Peyer's patch (tissue), 4 donors: ENCODE results near the gene KLF13. TPM values are rescaled to one million over a fixed set of nuclear protein-coding genes. Genes with fewer than 3 reads are reported as not detected.
A peak's percentile ranks its signal among the peaks of the same experiment; 100 is the strongest.

Source experiments
- DNase-seq, 3 donors: peaks; one replicate each; pipeline ENCODE4 v3.0.0-alpha.2; 2017 to 2019
- H3K27ac ChIP-seq, 4 donors: fragments of 200-600 bp; sonication (generic); one replicate each; pipeline ENCODE4 v1.5.1; 2016 to 2019
- H3K27me3 ChIP-seq, 2 donors: fragments of 200-600 bp; sonication (generic); one replicate each; pipeline ENCODE4 v1.5.1; 2019
- H3K36me3 ChIP-seq, 3 donors: fragments of 200-600 bp; sonication (generic); one replicate each; pipeline ENCODE4 v1.5.1; 2016 to 2019
- H3K4me1 ChIP-seq, 4 donors: fragments of 200-600 bp; sonication (generic); one replicate each; pipeline ENCODE4 v1.5.1; 2016 to 2019
- H3K4me3 ChIP-seq, 4 donors: fragments of 200-600 bp; sonication (generic); 1 replicate in 3 of 4; 2 replicates in 1 of 4; pipeline ENCODE4 v1.5.1; 2016 to 2019; ENCODE audit warnings: mild to moderate bottlenecking in 1 of 4
- H3K9me3 ChIP-seq, 4 donors: fragments of 200-600 bp; sonication (generic); one replicate each; pipeline ENCODE4 v1.5.1; 2016 to 2019; ENCODE audit warnings: mild to moderate bottlenecking in 1 of 4
- CTCF ChIP-seq, 6 experiments: fragments of 450-650 bp in 4 of 6; fragments of 200-600 bp in 2 of 6; sonication (generic) in 1 of 6; IDR thresholded peaks; one replicate each; pipeline ENCODE4 v1.5.1; 2017 to 2019; ENCODE audit warnings: antibody characterized with exemption in 6 of 6, mild to moderate bottlenecking in 3 of 6, moderate library complexity in 1 of 6
- POLR2A ChIP-seq, 2 donors: fragments of 450-650 bp; IDR thresholded peaks; one replicate each; pipeline ENCODE4 v1.5.1; 2017; ENCODE audit warnings: antibody characterized with exemption in 2 of 2, mild to moderate bottlenecking in 2 of 2, moderate library complexity in 2 of 2
- total RNA-seq, 4 donors: library from RNA; depleted of rRNA; stranded (reverse); fragments of >200 nt; gene quantifications; one replicate each; pipeline ENCODE4 v1.1.0, GENCODE V29; 2016

Gene KLF13
- total RNA-seq, 4 donors from 2014 or later = 51.2 to 80.4 (median 75.6) TPM

DNA sequence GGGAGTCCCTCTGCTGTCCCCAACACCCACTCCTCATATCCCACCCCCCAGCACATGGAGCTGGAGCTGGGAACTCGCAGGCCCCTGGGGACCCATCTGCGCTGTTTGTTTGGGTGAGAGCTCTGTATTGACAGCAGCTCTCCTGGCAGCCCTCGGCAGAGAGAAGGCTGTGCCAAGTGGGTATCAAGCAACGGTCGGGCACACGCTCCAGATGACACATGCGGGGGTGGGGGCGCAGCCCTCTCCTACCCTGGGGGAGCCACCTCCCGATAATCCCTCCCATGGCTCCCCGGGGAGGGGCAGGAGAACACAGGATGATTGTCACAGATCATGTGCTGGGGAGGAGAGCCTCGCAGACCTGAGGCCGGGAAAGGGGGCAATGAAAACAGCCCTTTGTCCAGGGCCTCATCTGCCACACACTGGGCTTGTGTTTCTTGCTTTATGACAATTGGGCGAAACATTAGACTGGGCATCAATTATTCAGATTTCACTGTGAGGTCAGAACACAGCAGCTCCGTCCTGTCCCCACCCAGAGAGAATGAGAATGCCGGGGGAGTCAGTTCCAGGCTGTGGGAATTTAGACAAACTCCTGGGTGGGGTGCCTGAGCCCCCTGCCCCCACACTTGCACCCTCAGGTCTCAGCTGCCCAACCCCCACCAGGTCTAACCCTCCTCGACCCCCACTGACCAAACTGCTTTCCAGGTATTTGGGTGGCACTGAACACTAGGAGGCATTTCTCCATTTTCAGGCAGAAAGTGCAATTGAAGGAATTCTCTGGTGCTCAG, 46.4 kb upstream of the KLF13 start:
- no peaks in the 10 kb centered on the region for H3K9me3 ChIP-seq
- H3K36me3 ChIP-seq = no peaks in the 10 kb centered on the region
- peak in 2 of 3 donors; percentile 13 to 44 for DNase-seq
- no peak overlapping the region for H3K27ac ChIP-seq
- TF ChIP-seq CTCF (IDR thresholded peaks at IDR 0.05) (no peak), POLR2A (IDR thresholded peaks at IDR 0.05) (no peak)
- no peaks in the 10 kb centered on the region for H3K4me1 ChIP-seq
- no peaks in the 10 kb centered on the region for H3K27me3 ChIP-seq
- H3K4me3 ChIP-seq = no peak overlapping the region

DNA sequence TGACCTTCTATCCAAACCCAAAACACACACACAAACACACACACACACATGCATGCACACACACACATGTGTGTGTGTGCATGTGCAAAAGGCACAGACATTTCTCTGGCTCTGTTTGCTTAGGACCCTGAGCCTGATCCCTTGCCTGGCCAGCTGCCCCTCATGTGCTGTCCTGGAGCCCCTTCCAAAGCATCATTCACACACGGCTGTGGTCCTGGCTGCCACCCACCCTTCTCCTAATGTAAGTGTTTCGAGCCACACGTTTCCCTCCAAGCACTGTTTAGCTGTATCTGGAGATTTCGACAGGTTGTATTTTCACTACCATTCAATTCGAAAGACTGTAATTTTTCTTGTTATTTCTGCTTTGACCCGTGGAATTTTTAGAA, 45.8 kb upstream of the KLF13 start:
- peak in 1 of 3 donors; percentile 14 for DNase-seq

GRCh38 chr15:31283043-31283442, 43.6 kb upstream of the KLF13 start:
- no peaks in the 10 kb centered on the region for H3K4me1 ChIP-seq
- H3K27me3 ChIP-seq = no peaks in the 10 kb centered on the region
- TF ChIP-seq POLR2A (IDR thresholded peaks at IDR 0.05) (no peak), CTCF (IDR thresholded peaks at IDR 0.05) (no peak)
- no peak overlapping the region for H3K27ac ChIP-seq
- no peak overlapping the region for H3K4me3 ChIP-seq
- no peaks in the 10 kb centered on the region for H3K9me3 ChIP-seq
- peak in 2 of 3 donors; percentile 13 to 18 for DNase-seq
- H3K36me3 ChIP-seq = no peaks in the 10 kb centered on the region

More for the DNA sequence above, 45.8 kb upstream of the KLF13 start:
- Histone ChIP-seq H3K4me3 (no peak overlapping the region), H3K27me3 (no peaks in the 10 kb centered on the region), H3K36me3 (no peaks in the 10 kb centered on the region), H3K27ac (no peak overlapping the region), H3K9me3 (no peaks in the 10 kb centered on the region), H3K4me1 (no peaks in the 10 kb centered on the region)
- TF ChIP-seq POLR2A (IDR thresholded peaks at IDR 0.05) = no peak
- TF ChIP-seq CTCF (IDR thresholded peaks at IDR 0.05) = no peak

DNA sequence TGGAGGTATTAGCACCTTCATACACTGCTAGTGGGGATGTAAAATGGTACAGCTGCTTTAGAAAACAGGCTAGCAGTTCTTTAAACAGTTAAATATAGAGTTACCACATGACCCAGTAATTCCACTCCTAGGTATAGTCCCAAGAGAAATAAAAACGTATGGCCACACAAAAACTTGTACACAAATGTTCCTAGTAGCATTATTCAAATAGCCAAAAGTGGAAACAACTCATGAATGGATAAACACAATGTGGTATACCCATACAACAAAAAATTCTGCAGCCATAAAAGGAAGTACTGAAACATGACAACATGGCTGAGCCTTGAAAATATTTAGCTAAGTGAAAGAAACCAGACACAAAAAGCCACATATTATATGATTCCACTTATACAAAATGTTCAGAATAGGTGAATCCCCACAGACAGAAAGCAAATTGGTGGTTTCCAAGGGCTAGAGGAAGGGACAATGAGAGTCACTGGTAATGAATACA, 40.8 kb upstream of the KLF13 start:
- Histone ChIP-seq H3K27ac (no peak overlapping the region), H3K4me3 (no peak overlapping the region), H3K9me3 (no peaks in the 10 kb centered on the region), H3K36me3 (no peaks in the 10 kb centered on the region), H3K27me3 (no peaks in the 10 kb centered on the region), H3K4me1 (no peaks in the 10 kb centered on the region)
- TF ChIP-seq CTCF (IDR thresholded peaks at IDR 0.05) = no peak
- no peak for TF ChIP-seq POLR2A (IDR thresholded peaks at IDR 0.05)
- no peak for DNase-seq

GRCh38 chr15:31291048-31291578, 35.5 kb upstream of the KLF13 start:
- no peak for TF ChIP-seq POLR2A (IDR thresholded peaks at IDR 0.05)
- no peak for TF ChIP-seq CTCF (IDR thresholded peaks at IDR 0.05)
- no peak overlapping the region for H3K4me3 ChIP-seq
- H3K27me3 ChIP-seq = no peaks in the 10 kb centered on the region
- no peaks in the 10 kb centered on the region for H3K9me3 ChIP-seq
- DNase-seq = no peak
- no peaks in the 10 kb centered on the region for H3K36me3 ChIP-seq
- H3K27ac ChIP-seq = no peak overlapping the region
- H3K4me1 ChIP-seq = no peaks in the 10 kb centered on the region
